Heart left ventricle (tissue), 13 donors: ENCODE results near the gene CFAP251.

Experiments
- CTCF ChIP-seq, 12 donors: fragments of 200-600 bp; sonication (generic) in 4 of 12; IDR thresholded peaks; one replicate each; pipeline versions ENCODE4 v1.5.0 to v1.8.0; 2018 to 2022; ENCODE audit warnings: antibody characterized with exemption in 12 of 12, mild to moderate bottlenecking in 5 of 12
- POLR2A ChIP-seq, 2 donors: fragments of 450-650 bp; IDR thresholded peaks; one replicate each; pipeline ENCODE4 v1.6.1; 2017; ENCODE audit warnings: antibody characterized with exemption in 2 of 2, mild to moderate bottlenecking in 2 of 2, moderate library complexity in 2 of 2
- donor health status: ischemic (EF 13 %, LVEDD 7.1; RV severe dilation, severe dysfunction).
- donor health status: DM: no; HTN: yes; CAD: no.
- donor health status: DM: no; HTN: no; CAD: no.
- donor health status: ischemic (EF 25% LVEDD 6.9; RV normal size, moderate dysfunction).
- donor health status: ischemic (EF 25% LVEDD 5.7; RV mildly dilated, moderate dysfunction).
- donor health status: ischemic (EF 35%, LVEDD 5.7; RV mildly dilated, moderate dysfunction).
- donor health status: nonischemic (EF 11% LVEDD 7.7; RV severe dilation, severe dysfunction).
- donor health status: DM: yes; HTN: yes; CAD: no.
- donor health status: PGD.
- donor health status: ischemic (EF 29% LVEDD 5.4; RV normal size, mild dysfunction).
- donor health status: nonischemic (EF 23%, LVEDD 6.1; RV moderate dilation, normal function).

- no peak for TF ChIP-seq POLR2A (IDR thresholded peaks at IDR 0.05)
- no peak for TF ChIP-seq CTCF (IDR thresholded peaks at IDR 0.05)
Measured at GRCh38 chr12:121970581-121971300, 52.3 kb downstream of the CFAP251 start.
